GM21723 (cell line): ENCODE data around the gene OPN4.
A peak's percentile ranks its signal among the peaks of the same experiment; 100 is the strongest.

ENCODE experiments used
- ATAC-seq: cut with Tn5 transposase; IDR thresholded peaks from one replicate; pipeline ENCODE4 v1.9.1; 2021; ENCODE audit warnings: mild to moderate bottlenecking, moderate library complexity; ENCODE audit not compliant: unreplicated experiment

OPN4 gene

DNA sequence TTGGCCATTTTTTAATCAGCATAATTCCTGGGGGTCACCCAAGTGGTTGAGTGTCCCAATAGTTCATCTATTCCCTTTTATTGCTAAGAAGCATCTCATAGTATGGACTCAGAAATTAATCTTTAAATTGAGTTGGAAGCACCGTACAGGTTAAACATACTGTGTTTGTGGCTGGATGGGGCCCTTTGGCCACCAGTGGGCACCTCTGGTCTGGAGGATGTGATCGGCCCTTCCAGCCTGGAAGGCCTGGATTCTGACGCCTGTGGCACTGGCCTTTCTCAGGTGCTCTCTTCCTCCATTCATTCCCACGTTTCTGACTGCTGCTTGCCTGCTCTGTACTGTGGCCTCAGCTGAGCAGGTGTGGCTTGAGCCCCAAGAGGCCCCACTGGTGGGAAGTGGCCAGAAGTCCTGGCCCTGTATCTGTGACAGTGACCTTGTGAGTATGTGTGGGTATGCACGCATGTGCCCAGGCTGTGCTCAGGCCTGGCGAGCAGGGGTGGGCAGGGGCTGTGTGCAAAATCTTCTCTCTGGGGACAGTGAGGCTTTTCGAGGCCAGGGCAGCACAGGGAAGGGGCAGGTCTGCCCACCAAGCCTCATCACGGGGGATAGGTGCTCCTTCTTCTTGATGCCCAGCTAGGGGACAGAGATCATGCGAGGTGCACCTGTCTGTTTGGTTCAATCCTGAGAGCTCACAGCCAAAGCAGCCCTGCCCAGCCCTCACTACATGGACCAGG lies 44.0 kb downstream of the OPN4 start:
- ATAC-seq, result no peak

DNA sequence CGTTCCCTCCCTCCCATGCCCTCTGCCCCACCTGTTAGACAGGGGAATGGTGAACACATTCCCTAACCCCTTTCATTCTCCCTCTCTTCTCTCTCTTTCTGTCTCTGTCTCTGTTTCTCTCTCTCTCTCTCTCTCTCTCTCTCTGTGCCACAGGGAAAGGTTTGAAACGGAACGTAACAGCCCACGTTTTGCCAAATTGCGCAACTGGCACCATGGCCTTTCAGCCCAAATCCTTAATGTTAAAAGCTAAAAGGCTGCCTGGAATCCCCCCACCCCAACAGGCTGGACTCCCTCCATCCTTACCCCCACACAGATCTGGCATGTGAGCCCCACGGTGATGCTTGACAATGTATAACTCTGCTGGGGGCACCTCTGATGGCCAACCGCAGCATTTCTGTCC lies 44.8 kb downstream of the OPN4 start:
- no peak for ATAC-seq

- no peak for ATAC-seq
Measured at GRCh38 chr10:86699541-86699940, 45.2 kb downstream of the OPN4 start.

DNA sequence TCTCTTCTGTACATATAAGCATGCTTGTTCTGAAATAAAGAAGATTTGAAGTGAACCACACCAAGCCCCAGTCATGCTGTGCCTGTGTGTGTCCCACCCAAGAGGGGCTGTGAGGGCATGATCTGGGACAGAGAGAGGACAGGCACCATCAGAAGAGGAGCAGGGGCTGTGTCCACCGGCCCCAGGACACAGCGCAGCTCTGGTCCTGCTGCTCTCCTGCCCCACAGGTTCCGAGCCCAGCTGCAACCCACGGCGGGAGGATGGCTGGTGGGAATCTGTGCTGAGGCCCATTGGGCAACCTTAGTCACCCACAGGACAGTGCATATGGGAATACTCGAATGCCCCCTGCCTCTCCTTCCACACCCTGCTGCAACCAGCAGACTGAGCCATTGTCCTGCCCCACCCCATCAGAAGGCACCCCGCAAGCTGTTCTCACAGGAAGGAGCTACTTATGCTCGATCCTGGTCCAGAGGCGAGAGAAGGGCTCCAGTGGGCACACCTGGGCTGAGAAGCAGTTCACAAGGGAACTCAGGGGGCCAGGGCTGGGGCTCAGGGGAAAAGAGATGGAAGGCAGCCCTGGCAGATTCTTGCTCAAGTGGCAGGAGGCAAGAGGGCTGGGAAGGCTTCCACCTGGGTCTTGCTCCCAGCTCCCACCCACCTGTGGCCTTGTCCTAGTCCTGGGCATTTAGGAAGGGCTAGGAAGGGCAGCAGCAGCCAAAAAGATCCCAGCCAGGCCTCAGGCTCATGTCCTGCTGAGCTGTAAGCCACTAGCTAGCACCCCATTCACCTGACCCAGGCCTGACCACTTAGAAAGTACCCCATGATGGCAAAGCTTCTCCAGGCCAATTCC lies 45.9 kb downstream of the OPN4 start:
- ATAC-seq, result no peak

DNA sequence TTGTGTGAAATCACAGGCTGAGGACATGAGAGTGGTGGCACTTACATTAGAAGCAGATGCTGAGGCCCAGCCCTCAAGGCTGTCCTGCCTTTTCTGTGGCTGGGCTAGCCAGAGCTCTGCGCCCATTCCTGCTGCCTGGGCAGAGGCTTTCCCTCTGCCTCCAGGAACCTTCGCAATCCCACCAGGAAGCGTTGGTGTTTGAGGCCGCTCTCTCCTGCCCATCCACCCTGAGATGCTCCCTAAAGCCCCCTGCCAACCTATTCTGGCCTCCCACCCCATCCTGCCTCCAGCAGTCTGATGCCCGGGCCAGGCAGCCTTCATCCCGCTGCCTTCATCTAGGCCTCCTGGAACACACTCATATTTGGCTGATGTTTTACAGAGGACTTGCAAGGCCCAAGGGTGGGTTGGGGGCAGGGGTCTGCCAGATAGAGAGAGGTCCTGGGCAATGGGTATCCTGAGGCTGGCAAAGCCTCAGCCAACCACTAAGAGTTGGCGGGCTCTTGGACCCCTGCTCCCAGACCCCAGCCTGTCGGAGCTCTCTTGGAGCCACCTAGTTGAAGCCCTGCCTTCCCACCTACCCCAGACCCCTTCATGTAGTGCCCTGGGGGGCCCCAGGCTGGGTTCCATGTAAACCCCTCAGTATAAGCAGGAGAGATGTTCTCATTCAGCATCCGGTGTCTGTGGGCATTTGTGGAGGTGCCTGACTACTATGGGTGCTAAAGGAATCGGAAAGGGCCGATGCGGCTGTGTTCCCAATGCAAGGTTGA lies 46.7 kb downstream of the OPN4 start:
- no peak for ATAC-seq

GRCh38 chr10:86703176-86703575 lies 48.8 kb downstream of the OPN4 start:
- ATAC-seq, result no peak

DNA sequence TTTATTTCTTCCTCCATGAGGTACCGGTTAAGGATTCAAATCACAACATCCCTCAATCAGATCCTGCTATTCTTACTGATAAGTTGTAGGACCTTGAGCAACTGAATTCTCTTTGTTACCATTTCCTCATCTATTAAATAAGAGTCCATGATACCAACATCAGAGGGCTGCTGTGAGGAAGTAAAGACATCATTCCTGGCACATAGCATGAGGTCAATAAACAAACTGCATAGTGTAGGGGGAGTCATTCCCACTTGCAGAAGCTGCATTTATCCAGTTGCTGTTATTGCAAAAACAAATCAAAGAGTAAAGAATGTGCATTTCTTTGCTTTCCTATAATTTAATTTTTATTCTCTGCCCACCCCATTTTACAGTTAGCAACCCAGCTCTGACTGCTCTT lies 50.8 kb downstream of the OPN4 start:
- ATAC-seq, result no peak

- ATAC-seq, result no peak
Measured at GRCh38 chr10:86705905-86706304, 51.6 kb downstream of the OPN4 start.

GRCh38 chr10:86706401-86706841 lies 52.1 kb downstream of the OPN4 start:
- ATAC-seq, result no peak

GRCh38 chr10:86706977-86707376 lies 52.6 kb downstream of the OPN4 start:
- no peak for ATAC-seq

DNA sequence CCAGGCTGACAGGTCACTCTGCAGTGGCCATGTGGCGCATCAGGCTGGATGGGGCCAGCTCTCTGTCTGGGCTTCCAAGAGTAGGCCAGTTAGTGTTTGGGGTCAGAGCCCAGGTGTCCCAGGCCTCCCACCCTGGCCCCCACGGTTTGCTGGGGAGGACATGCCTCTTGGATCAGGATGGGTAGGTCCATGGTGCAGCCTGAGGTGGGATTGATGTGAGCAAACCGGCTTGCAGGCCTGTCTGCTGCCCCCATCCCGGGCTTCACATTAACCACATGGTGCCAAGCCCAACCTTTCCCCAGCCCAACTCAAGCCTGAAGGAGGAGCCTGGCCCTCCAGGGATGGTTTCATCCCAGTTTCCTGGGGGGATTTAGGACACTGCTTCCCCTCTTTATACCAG lies 53.2 kb downstream of the OPN4 start:
- no peak for ATAC-seq

- no peak for ATAC-seq
Measured at GRCh38 chr10:86708068-86708782, 53.9 kb downstream of the OPN4 start.

DNA sequence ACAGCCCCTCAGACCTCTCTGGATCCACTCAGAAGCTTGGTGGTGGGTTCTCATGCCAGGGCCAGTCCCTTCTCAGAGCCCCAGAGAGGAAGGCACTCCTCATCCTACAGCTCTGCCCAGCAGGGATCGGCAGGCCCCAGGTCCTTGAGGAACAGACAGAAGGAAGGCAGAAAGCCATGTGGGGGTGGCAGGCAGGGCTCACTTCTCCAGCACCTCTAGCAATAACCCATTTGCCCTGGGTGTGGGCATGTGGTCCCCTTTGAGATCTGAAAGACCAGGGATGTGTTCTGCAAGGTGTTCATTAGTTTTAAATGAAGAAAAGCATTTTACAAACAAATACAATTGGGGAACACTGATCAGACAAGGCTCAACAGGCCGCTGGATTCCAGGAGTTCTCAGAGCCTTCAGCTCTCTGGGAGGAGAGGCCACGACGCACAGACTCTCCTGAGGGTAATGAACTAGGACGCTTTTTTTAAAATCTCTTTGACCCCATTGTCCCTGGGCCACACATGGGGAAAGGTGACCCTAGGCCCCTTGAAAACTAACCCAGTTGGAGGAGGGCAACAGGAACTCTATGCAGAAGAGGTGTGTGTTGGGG lies 54.5 kb downstream of the OPN4 start:
- no peak for ATAC-seq

GRCh38 chr10:86709396-86710185 lies 55.2 kb downstream of the OPN4 start:
- no peak for ATAC-seq

DNA sequence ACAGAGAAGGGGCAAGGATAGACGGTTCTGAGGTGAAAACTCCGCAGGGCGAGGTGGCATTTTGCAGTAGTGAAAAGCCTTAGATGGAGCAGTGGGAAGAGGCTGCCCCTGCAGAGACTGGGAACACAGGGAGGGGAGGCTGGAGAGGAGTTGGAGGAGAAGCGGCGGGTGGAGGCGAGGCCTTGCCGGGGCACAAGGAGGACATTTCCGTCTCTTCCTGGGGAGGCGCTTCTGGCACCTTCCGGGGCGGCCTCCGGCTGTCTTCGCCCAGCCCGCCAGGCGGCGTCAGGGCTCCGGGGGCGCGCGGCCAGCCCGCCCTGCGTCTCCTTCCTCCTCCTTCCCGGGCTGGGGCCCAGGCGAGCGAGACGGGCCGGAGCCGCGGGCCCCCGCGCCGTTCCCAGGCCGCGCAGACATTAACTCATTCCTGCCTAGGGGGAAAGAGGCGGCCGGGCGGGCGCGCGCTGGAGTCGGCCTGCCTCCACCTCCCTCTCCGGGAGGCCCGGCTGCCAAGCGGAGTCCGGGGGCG lies 56.7 kb downstream of the OPN4 start:
- ATAC-seq, result peak; percentile 88

- ATAC-seq, result peak; percentile 43
Measured at GRCh38 chr10:86711513-86712316, 57.4 kb downstream of the OPN4 start.

GRCh38 chr10:86712317-86712707 lies 58.0 kb downstream of the OPN4 start:
- peak; percentile 28 for ATAC-seq

DNA sequence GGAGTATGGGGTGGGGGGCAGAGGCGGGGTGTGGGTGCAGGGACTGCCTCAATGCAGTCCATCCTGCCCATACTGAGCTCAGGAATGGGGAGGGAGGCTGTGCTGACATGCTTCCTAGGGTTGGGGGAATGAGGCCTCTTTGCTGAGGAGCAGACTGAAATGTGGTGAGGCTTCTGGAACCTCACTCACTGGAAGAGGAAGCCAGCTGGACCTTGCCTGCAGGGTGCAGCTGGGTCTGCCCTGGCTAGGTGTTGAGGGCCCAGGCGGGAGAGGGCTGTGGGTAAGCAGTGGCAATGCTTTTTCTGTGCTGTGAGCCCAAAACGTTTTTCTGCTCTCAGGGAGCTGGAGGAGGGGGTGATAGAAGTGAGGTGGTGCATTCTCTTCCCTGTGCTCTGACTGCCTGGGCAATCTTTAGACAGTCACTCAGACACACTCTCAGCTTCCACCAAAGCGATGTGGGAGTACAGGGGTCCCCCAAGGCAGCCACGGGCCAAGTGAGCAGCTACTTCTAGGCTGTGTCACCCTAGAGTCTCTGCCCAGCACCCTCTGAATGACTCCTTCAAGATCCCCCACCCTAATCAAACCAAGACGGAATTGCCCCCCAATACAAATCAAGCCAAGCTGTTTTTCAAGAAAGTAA lies 60.9 kb downstream of the OPN4 start:
- ATAC-seq, result no peak
